ENCODE data around the gene MAP6. TPM values are rescaled to one million over a fixed set of nuclear protein-coding genes. Genes with fewer than 3 reads are reported as not detected.

MAP6 gene
- total RNA-seq, 1 donor from 2014 or later, result 8.9 TPM

- DNase-seq, result peak; percentile 29
Observed at GRCh38 chr11:75627906-75628668, 40.8 kb downstream of the MAP6 start.

GRCh38 chr11:75626889-75627529 lies 41.8 kb downstream of the MAP6 start:
- DNase-seq, result peak; percentile 34

- no peak for DNase-seq
Observed at GRCh38 chr11:75625991-75626888, 42.6 kb downstream of the MAP6 start.

DNA sequence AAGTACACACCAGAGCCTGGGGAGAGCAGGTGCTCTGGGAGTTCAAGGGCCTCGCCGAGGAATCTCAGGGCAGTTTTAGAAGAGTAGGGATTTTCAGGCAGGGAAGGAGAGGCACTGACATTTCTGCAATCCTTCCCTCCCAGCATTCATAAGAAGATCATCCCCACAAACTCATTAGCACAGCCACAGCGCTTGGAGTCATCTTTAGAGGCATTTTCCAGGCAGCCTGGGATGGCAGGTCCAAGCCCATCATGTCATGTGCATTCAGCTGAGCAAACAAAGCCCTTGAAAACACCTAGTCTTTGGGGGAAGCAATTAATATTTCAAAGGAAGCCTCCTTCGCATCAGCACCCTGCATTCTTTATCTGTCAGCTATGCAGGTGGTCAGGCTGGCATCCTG lies 43.8 kb downstream of the MAP6 start:
- no peak for DNase-seq

DNA sequence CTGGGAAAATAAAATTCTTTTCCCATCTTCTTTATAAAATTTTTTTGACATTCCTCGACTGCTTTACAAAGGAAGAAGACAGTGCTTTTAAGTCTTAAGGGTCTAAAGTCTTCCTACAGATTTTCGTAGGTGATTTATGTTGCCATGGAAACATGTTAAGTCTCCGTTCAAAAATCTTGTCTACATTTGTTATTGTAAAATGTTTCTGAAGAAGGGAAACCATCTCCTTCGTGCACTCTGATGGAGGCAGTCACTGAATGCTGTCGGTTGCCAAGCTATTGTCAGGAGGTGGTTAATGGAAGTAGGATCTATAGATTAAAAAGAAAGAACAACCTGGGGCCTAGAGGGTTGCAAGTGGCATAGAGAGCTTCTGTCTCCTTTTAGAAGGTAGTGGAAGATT lies 52.6 kb downstream of the MAP6 start:
- DNase-seq, result no peak

- DNase-seq, result peak; percentile 65
Observed at GRCh38 chr11:75615751-75616150, 53.1 kb downstream of the MAP6 start.

- no peak for DNase-seq
Observed at GRCh38 chr11:75611823-75612222, 57.0 kb downstream of the MAP6 start.

DNA sequence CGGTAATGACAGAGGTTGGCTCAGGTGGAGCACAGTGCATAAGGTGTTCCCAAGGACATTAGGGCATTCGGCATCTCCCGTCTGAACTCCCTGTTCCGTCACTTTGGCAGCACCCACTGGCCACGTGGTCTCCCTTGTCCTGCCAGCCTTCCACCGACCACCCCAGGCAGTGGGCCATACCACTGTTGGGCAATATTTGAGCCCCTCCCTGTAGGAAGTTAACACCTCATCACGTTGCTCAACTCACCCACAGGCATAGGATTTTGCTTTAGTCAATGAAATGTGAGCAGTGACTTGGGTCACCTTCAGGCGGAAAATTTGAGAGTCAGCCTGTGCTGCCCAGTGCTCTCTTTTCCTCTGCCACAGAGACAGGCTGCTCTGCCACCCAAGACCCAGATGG lies 62.7 kb downstream of the MAP6 start:
- DNase-seq, result no peak

- no peak for DNase-seq
Observed at GRCh38 chr11:75603791-75604736, 64.8 kb downstream of the MAP6 start.

DNA sequence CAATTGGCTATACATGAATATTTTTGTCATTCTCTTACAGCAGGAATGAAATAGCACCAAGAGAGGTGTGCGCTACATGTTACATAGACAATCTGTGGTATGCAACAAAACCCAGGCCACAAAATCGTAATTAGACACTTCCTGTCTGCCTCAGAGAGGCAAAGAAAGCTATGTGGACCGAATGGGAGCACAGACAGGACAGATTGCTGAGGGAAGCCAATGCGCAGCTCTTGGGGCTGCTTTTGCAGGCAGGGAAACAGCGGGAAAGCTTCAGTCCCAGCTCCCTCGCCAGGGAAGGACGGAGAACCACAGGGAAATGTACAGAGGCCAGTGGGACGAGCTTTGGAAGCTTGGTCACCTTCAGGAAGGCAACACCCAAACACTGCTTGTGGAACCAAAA lies 65.9 kb downstream of the MAP6 start:
- no peak for DNase-seq

DNA sequence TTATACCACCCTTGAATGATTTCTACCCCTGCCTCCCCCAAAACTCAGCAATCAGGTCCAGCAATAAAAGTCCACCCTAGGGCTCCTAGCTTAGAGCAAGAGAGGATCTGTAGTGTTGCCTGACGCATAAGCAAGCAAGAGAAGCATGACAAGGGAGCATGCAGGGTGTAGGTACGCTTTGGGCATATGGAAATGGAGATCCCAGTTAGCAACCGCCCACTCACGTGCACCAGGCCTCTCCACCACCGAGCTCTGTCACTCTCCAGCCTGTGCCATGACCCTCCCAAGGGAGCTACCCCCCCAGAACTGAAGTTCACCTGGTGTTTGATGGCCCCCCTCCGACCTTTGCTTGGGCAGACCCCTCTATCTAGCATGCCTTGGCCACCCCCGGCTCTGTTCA lies 67.3 kb downstream of the MAP6 start:
- no peak for DNase-seq

GRCh38 chr11:75600356-75600755 lies 68.5 kb downstream of the MAP6 start:
- DNase-seq, result no peak

GRCh38 chr11:75598900-75599299 lies 69.9 kb downstream of the MAP6 start:
- no peak for DNase-seq

- DNase-seq, result no peak
Observed at GRCh38 chr11:75598264-75598663, 70.6 kb downstream of the MAP6 start.

DNA sequence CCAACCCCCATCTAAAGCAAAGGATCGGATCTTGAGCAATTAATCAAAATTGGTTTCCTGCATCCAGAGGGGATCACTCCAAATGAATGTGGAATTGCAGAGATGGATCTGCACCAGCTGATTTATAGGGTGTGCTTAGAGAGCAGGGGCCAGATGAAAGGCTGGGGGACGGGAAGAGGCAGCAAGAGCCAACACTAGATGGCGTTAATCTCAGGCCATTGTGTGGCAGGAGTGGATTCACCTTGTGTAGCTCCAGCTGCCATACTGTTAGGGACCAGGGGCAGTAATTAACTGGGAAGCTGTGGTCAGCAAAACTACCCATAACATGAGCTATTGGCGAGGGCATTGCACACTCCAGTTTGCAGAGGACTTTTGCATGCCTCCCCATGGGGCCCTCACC lies 71.2 kb downstream of the MAP6 start:
- no peak for DNase-seq

- DNase-seq, result no peak
Observed at GRCh38 chr11:75596914-75597313, 71.9 kb downstream of the MAP6 start.

GRCh38 chr11:75595429-75595828 lies 73.4 kb downstream of the MAP6 start:
- DNase-seq, result no peak

DNA sequence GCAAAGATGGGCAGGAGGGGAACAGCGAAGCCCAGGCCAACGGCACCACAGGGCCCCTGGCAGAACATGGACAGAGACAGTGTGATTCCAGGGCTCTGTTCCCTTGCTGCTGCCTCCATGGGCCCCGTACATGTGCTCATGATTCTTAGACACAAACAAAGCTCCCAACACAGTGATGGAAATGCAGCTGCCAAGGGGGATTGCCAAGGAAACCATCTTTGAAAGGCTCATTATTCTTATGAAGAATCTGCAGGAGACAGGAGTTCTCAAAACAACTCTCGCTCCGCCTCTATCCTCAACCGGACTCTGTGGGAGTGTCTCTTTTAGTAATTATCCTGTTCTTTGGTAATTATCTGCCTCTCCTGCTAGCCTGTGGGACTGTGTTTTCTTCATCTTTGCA lies 74.6 kb downstream of the MAP6 start:
- DNase-seq, result no peak

DNA sequence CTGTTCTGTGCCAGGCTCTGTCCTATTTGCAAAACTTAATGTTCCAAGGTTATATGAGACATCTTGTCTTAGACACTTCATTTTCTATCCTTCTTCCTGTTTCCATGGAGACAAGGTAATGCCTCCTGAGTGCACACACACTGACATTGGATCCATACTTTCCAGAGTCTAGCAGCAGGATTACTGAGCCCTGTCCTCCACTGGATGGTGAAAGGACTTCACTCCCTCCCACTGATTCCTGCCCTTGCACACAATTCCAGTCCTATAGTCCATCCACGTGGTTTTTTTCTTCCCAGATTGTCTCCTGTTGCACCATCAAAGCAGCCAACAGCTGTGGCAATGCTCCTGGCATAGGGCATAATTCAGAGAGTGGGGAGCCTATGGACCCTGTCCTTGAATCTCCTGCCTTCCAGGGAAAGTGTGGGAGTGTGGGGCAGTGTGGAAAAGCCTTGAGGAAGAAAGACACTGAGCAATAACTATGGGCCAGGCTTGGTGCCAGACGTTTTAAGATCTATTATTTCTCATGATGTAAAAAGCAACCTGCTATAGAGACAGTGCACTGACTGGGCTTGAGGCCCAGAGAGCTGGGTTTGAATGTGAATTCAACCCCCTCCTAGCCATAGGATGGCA lies 75.4 kb downstream of the MAP6 start:
- DNase-seq, result no peak

- no peak for DNase-seq
Observed at GRCh38 chr11:75592715-75593114, 76.1 kb downstream of the MAP6 start.

- DNase-seq, result no peak
Observed at GRCh38 chr11:75591966-75592365, 76.9 kb downstream of the MAP6 start.
